ENCODE measurements around the gene CTBP2.

- TF ChIP-seq CTCF (IDR thresholded peaks at IDR 0.05; ENCODE audit: low read depth, low read length, poor library complexity, severe bottlenecking) = no peak
- no peak for TF ChIP-seq EZH2phosphoT487 (IDR thresholded peaks at IDR 0.05; ENCODE audit: borderline replicate concordance, low read length)
Measured at GRCh38 chr10:125006188-125006680, 154.1 kb downstream of the CTBP2 start.
